ENCODE measurements around the gene AGPAT3.
"Not testable (repeated sequence)": the region's sequence is repeated elsewhere in the genome, so short reads cannot be mapped to it uniquely, and the experiment has no call there.

AGPAT3 gene

GRCh38 chr21:43835050-43835449, 30.0 kb upstream of the AGPAT3 start:
- FAIRE-seq: no peak

GRCh38 chr21:43835861-43836260, 29.2 kb upstream of the AGPAT3 start:
- no peak for FAIRE-seq

- no peak for FAIRE-seq
Measured at GRCh38 chr21:43836616-43837015, 28.4 kb upstream of the AGPAT3 start.

- no peak for FAIRE-seq
Measured at GRCh38 chr21:43840259-43840658, 24.8 kb upstream of the AGPAT3 start.

GRCh38 chr21:43842742-43843141, 22.3 kb upstream of the AGPAT3 start:
- peak; percentile 34 for FAIRE-seq

GRCh38 chr21:43844906-43845305, 20.1 kb upstream of the AGPAT3 start:
- FAIRE-seq: not testable (repeated sequence)

GRCh38 chr21:43845386-43845785, 19.6 kb upstream of the AGPAT3 start:
- no peak for FAIRE-seq

GRCh38 chr21:43846430-43846829, 18.6 kb upstream of the AGPAT3 start:
- FAIRE-seq: no peak

GRCh38 chr21:43847301-43847700, 17.7 kb upstream of the AGPAT3 start:
- no peak for FAIRE-seq

- FAIRE-seq: no peak
Measured at GRCh38 chr21:43848771-43849170, 16.3 kb upstream of the AGPAT3 start.

GRCh38 chr21:43849532-43850299, 15.3 kb upstream of the AGPAT3 start:
- FAIRE-seq: no peak

GRCh38 chr21:43850728-43851295, 14.2 kb upstream of the AGPAT3 start:
- no peak for FAIRE-seq

- no peak for FAIRE-seq
Measured at GRCh38 chr21:43851593-43851992, 13.4 kb upstream of the AGPAT3 start.

GRCh38 chr21:43853851-43854772, 10.9 kb upstream of the AGPAT3 start:
- no peak for FAIRE-seq

- no peak for FAIRE-seq
Measured at GRCh38 chr21:43854773-43855633, 10.0 kb upstream of the AGPAT3 start.

GRCh38 chr21:43855955-43856354, 9.1 kb upstream of the AGPAT3 start:
- FAIRE-seq: no peak

- FAIRE-seq: no peak
Measured at GRCh38 chr21:43858806-43859648, 6.0 kb upstream of the AGPAT3 start.

- FAIRE-seq: no peak
Measured at GRCh38 chr21:43859747-43860214, 5.2 kb upstream of the AGPAT3 start.

GRCh38 chr21:43861706-43862105, 3.3 kb upstream of the AGPAT3 start:
- no peak for FAIRE-seq

GRCh38 chr21:43864313-43864961, 586 bp upstream of the AGPAT3 start:
- FAIRE-seq: no peak

Measured in A204.1 (cell line).